ENCODE measurements around the gene MYH7B.
A peak's percentile ranks its signal among the peaks of the same experiment; 100 is the strongest.

Gene MYH7B

DNA sequence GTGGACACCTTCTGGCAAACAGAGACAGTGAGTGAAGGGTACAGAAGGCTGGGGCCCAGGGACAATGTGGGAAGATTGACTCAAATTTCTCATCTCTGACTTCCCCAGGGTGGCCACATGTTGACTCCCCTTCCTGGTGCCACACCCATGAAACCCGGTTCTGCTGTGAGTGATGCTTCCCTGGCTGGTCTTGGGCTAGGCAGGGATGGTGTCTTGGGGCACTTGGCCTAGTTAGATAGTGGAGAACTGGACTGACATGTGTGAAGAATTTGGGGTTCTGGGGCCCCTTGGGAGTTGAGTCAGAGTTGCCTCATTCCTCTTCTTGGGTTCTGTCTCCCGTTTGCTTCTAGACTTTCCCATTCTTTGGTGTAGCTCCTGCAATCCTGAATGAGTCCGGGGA lies 34.2 kb upstream of the MYH7B start:
- no peak for TF ChIP-seq CTCF (IDR thresholded peaks at IDR 0.05)
- no peak for TF ChIP-seq ZFX (IDR thresholded peaks at IDR 0.05; ENCODE audit: borderline replicate concordance)
- H3K27ac ChIP-seq = no peak overlapping the region

- TF ChIP-seq ZFX (IDR thresholded peaks at IDR 0.05; ENCODE audit: borderline replicate concordance) (no peak), CTCF (IDR thresholded peaks at IDR 0.05) (no peak)
- no peak overlapping the region for H3K27ac ChIP-seq
These were observed 32.9 kb upstream of the MYH7B start for GRCh38 chr20:34922654-34923381.

- no peak overlapping the region for H3K27ac ChIP-seq
These were observed 32.3 kb upstream of the MYH7B start for GRCh38 chr20:34923414-34923813.

DNA sequence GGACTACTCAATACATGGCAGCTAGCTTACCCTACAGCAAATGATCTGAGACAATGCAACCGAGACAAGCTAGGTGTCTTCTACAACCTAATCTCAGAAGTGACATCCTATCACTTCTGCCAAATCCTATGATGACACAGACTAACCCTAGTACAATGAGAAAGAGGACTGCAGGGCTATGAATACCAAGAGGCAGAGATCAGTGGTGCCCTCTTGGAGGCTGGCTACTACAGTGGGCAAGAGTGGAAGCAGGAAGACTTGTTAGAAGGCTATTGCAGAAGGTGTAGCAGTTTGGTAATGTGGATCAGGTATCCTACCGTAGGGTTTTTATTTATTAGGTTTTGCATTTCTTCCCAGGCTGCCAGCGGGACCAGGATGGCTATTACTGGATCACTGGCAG lies 30.3 kb upstream of the MYH7B start:
- no peak overlapping the region for H3K27ac ChIP-seq
- TF ChIP-seq ZFX (IDR thresholded peaks at IDR 0.05; ENCODE audit: borderline replicate concordance) (no peak), CTCF (IDR thresholded peaks at IDR 0.05) (no peak)

More at GRCh38 chr20:34923414-34923813, 32.3 kb upstream of the MYH7B start:
- no peak for TF ChIP-seq CTCF (IDR thresholded peaks at IDR 0.05)
- no peak for TF ChIP-seq ZFX (IDR thresholded peaks at IDR 0.05; ENCODE audit: borderline replicate concordance)

- TF ChIP-seq ZFX (IDR thresholded peaks at IDR 0.05; ENCODE audit: borderline replicate concordance) = no peak
- TF ChIP-seq CTCF (IDR thresholded peaks at IDR 0.05) = no peak
- H3K27ac ChIP-seq = peak overlapping the region; percentile 37; the same call in 1 of the 2 replicates
These were observed 29.7 kb upstream of the MYH7B start for GRCh38 chr20:34925981-34926380.

DNA sequence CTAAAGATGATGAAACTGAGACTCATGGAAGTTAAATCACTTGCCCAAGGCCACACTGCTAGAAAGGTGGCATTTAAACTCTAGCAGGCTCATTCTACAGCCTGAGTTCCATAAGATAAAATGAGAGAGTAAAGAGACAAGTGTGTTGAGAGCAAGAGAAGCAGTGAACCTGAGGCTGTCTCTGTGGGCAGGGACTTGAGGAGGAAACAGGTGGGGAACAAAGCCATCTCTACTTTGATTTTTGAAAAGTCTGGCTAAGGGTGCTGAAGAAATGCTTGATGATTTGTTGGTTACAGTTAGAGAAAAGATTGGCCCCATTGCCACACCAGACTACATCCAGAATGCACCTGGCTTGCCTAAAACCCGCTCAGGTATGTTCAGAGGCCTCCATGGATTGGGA lies 29.1 kb upstream of the MYH7B start:
- TF ChIP-seq ZFX (IDR thresholded peaks at IDR 0.05; ENCODE audit: borderline replicate concordance) (no peak), CTCF (IDR thresholded peaks at IDR 0.05) (no peak)
- H3K27ac ChIP-seq = peak overlapping the region; percentile 37

DNA sequence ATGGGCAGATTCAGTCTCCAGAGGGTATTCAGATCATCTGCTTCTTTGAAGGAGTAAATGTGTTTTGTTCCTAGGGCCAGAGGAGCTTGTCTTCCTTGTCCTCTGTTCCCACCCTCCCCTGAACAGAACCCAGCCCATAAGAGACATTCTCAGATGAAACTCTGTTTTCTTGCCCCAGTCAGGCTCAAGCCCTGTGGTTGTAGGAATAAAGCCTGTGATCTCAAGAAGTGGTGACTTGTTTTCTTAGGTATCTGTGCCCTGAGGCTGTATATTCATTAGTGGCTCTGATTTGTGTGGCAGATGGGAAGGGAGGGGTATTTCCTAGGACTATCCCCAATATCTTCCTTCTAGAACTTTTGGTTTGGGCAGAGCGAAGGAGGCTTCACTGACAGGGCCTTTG lies 27.9 kb upstream of the MYH7B start:
- H3K27ac ChIP-seq = peak overlapping the region; percentile 37; the same call in 1 of the 2 replicates
- TF ChIP-seq ZFX (IDR thresholded peaks at IDR 0.05; ENCODE audit: borderline replicate concordance) (no peak), CTCF (IDR thresholded peaks at IDR 0.05) (no peak)
